Hypothalamus (tissue), 51 donors: Measurements from ENCODE around the gene BLOC1S1.

Experiments
- DNase-seq, 51 donors: peaks; one replicate each; lab custom pipeline; 2025; lab: John Stamatoyannopoulos, UW

BLOC1S1 gene

GRCh38 chr12:55715833-55716581 lies at the start of gene BLOC1S1:
BLOC1S1 (plus strand) TSS chr12:55716046; CDS start chr12:55716052, 6 bp downstream.
- DNase-seq = peak; percentile 50 to 92 (median 81)

- no peak for DNase-seq
Observed at GRCh38 chr12:55666508-55666907, 49.3 kb upstream of the BLOC1S1 start.

- no peak for DNase-seq
Observed at GRCh38 chr12:55670276-55670675, 45.6 kb upstream of the BLOC1S1 start.

- DNase-seq = no peak
Observed at GRCh38 chr12:55671746-55672145, 44.1 kb upstream of the BLOC1S1 start.

GRCh38 chr12:55673638-55674037 lies 42.2 kb upstream of the BLOC1S1 start:
- DNase-seq = no peak

- DNase-seq = no peak
Observed at GRCh38 chr12:55675666-55676065, 40.2 kb upstream of the BLOC1S1 start.

- no peak for DNase-seq
Observed at GRCh38 chr12:55676707-55677106, 39.1 kb upstream of the BLOC1S1 start.

- no peak for DNase-seq
Observed at GRCh38 chr12:55679691-55680090, 36.2 kb upstream of the BLOC1S1 start.

GRCh38 chr12:55681142-55682077 lies 34.4 kb upstream of the BLOC1S1 start:
- peak in 20 of 51 donors; percentile 3 to 54 (median 24) for DNase-seq

- DNase-seq = no peak
Observed at GRCh38 chr12:55682087-55682796, 33.6 kb upstream of the BLOC1S1 start.

- no peak for DNase-seq
Observed at GRCh38 chr12:55683676-55684075, 32.2 kb upstream of the BLOC1S1 start.

GRCh38 chr12:55684761-55685370 lies 31.0 kb upstream of the BLOC1S1 start:
- DNase-seq = no peak

GRCh38 chr12:55685671-55686070 lies 30.2 kb upstream of the BLOC1S1 start:
- no peak for DNase-seq

GRCh38 chr12:55686366-55687010 lies 29.4 kb upstream of the BLOC1S1 start:
- no peak for DNase-seq

- DNase-seq = no peak
Observed at GRCh38 chr12:55687746-55688145, 28.1 kb upstream of the BLOC1S1 start.

GRCh38 chr12:55688716-55689655 lies 26.9 kb upstream of the BLOC1S1 start:
- DNase-seq = no peak

- no peak for DNase-seq
Observed at GRCh38 chr12:55692631-55693322, 23.1 kb upstream of the BLOC1S1 start.
